ENCODE results near the gene CDK1. TPM values are rescaled to one million over a fixed set of nuclear protein-coding genes. Genes with fewer than 3 reads are reported as not detected.
A peak's percentile ranks its signal among the peaks of the same experiment; 100 is the strongest.

Gene CDK1
- total RNA-seq (0.71 and 1.1 TPM in 2 replicates), polyA plus RNA-seq (0.25 and 0.54 TPM in 2 replicates), polyA minus RNA-seq (0.64 and 0.86 TPM in 2 replicates)
- 2.2 TPM for total RNA-seq (2013)

GRCh38 chr10:60778214-60778970 is at the start of gene CDK1:
Gene CDK1, plus strand, starts transcription at chr10:60778478. Its CDS starts 1,688 bp downstream, at chr10:60780166.
- H3K9me3 ChIP-seq (ENCODE audit: control extremely low read depth in 1 of 3, control insufficient read depth in 2 of 3, insufficient read depth in 1 of 3, low read length in 2 of 3), result no peaks in the 10 kb centered on the region
- WGBS (ENCODE audit: insufficient coverage), result under 1% methylated on average over 58 of the region's 58 CpGs
- CTCF ChIA-PET, result interaction anchor here (0.9 to 1.4 kb wide), 2 partner anchors 9 to 11 kb away, joined by 3 to 4 read pairs; no protein-coding TSS in a partner anchor
- no peaks in the 10 kb centered on the region for H3K27me3 ChIP-seq (replicated peaks in 1 of 4; ENCODE audit: control extremely low read depth in 1 of 4, control insufficient read depth in 3 of 4, insufficient read depth in 4 of 4, low read length in 3 of 4)
- peak; percentile 96 for DNase-seq
- H3K27ac ChIP-seq (ENCODE audit: low read length in 2 of 2), result no peak within 1 kb of the TSS
- H3K36me3 ChIP-seq (replicated peaks in 1 of 2; ENCODE audit: control extremely low read depth in 1 of 2, control insufficient read depth in 1 of 2, extremely low read depth in 1 of 2, insufficient read depth in 2 of 2, low read length in 1 of 2), result no peaks in the 10 kb centered on the region
- peak within 1 kb of the TSS; percentile 93 for H3K4me2 ChIP-seq (replicated peaks; ENCODE audit: low read depth, low read length, poor library complexity, severe bottlenecking)
- ATAC-seq (ENCODE audit: low read depth), result peak; percentile 99
- peak within 1 kb of the TSS; percentile 45 to 77 (median 56) for H3K4me3 ChIP-seq (ENCODE audit: control extremely low read depth in 1 of 5, extremely low read depth in 1 of 5, insufficient read depth in 1 of 5, low read depth in 2 of 5, low read length in 4 of 5)
- Mint-ChIP-seq H3K27ac (peak within 1 kb of the TSS; percentile 75), H3K9me3 (ENCODE audit: insufficient read depth) (no peaks in the 10 kb centered on the region), H3K27me3 (no peaks in the 10 kb centered on the region), H3K4me3 (peak within 1 kb of the TSS; percentile 98), H3K4me1 (peaks cover 13% of the 10 kb centered on the region)
- H3K4me1 ChIP-seq (ENCODE audit: control insufficient read depth in 2 of 2, insufficient read depth in 2 of 2, low read length in 2 of 2), result peaks cover 9% of the 10 kb centered on the region in 2 donors
- H3K9ac ChIP-seq (ENCODE audit: low read length), result peak within 1 kb of the TSS; percentile 79
- H3K79me2 ChIP-seq (ENCODE audit: control insufficient read depth, insufficient read depth, low read length), result peaks cover 6% of the 10 kb centered on the region
- POLR2A ChIA-PET, result no interaction called here
- H4K20me1 ChIP-seq (ENCODE audit: control insufficient read depth, insufficient read depth, low read length, poor library complexity, severe bottlenecking), result no peaks in the 10 kb centered on the region
- no peak for TF ChIP-seq CTCF (IDR thresholded peaks at IDR 0.05)
- TF ChIP-seq EZH2 (IDR thresholded peaks at IDR 0.05; ENCODE audit: borderline replicate concordance, insufficient read depth, low read depth, low read length, poor library complexity, severe bottlenecking), result no peak
- peak within 1 kb of the TSS; percentile 91 for H2AFZ ChIP-seq (ENCODE audit: insufficient read depth, low read depth, low read length, poor library complexity, severe bottlenecking)
- intact Hi-C loops (cut with micrococcal nuclease), result loop anchor here (1.0 to 2.0 kb wide), 5 partner anchors 46 to 872 kb away; partner anchors contain the start of genes CCDC6 and RHOBTB1

GRCh38 chr10:60729106-60729505 is 49.2 kb upstream of the CDK1 start:
- ChIA-PET POLR2A (no interaction called here), CTCF (interaction anchor here (1.2 kb wide), 1 partner anchor 40 kb away, joined by 4 read pairs; no protein-coding TSS in a partner anchor)
- Histone ChIP-seq H3K4me2 (replicated peaks; ENCODE audit: low read depth, low read length, poor library complexity, severe bottlenecking) (no peak overlapping the region), H3K9me3 (ENCODE audit: control extremely low read depth in 1 of 3, control insufficient read depth in 2 of 3, insufficient read depth in 1 of 3, low read length in 2 of 3) (peaks cover 0 to 2% (median 0%) of the 10 kb centered on the region in 3 donors), H3K27me3 (replicated peaks in 1 of 4; ENCODE audit: control extremely low read depth in 1 of 4, control insufficient read depth in 3 of 4, insufficient read depth in 4 of 4, low read length in 3 of 4) (peaks cover 0 to 8% (median 2%) of the 10 kb centered on the region in 4 experiments), H3K4me3 (ENCODE audit: control extremely low read depth in 1 of 5, extremely low read depth in 1 of 5, insufficient read depth in 1 of 5, low read depth in 2 of 5, low read length in 4 of 5) (no peak overlapping the region), H2AFZ (ENCODE audit: insufficient read depth, low read depth, low read length, poor library complexity, severe bottlenecking) (no peak overlapping the region), H3K4me1 (ENCODE audit: control insufficient read depth in 2 of 2, insufficient read depth in 2 of 2, low read length in 2 of 2) (peaks cover 21% of the 10 kb centered on the region in 2 donors), H3K27ac (ENCODE audit: low read length in 2 of 2) (no peak overlapping the region), H3K9ac (ENCODE audit: low read length) (no peak overlapping the region), H3K36me3 (replicated peaks in 1 of 2; ENCODE audit: control extremely low read depth in 1 of 2, control insufficient read depth in 1 of 2, extremely low read depth in 1 of 2, insufficient read depth in 2 of 2, low read length in 1 of 2) (no peaks in the 10 kb centered on the region), H3K79me2 (ENCODE audit: control insufficient read depth, insufficient read depth, low read length) (no peaks in the 10 kb centered on the region), H4K20me1 (ENCODE audit: control insufficient read depth, insufficient read depth, low read length, poor library complexity, severe bottlenecking) (no peaks in the 10 kb centered on the region)
- no peaks in the 10 kb centered on the region for H3K9me3 Mint-ChIP-seq (ENCODE audit: insufficient read depth)
- DNase-seq (peak; percentile 11), ATAC-seq (ENCODE audit: low read depth) (no peak)
- H3K4me3 Mint-ChIP-seq, result no peak overlapping the region
- peak overlapping the region; percentile 12 for H3K27ac Mint-ChIP-seq
- intact Hi-C loops (cut with micrococcal nuclease), result loop anchor here (2.0 kb wide), 1 partner anchor 14 kb away; no protein-coding TSS in a partner anchor
- peaks cover 39% of the 10 kb centered on the region for H3K4me1 Mint-ChIP-seq
- no peak for TF ChIP-seq CTCF (IDR thresholded peaks at IDR 0.05)
- no peak for TF ChIP-seq EZH2 (IDR thresholded peaks at IDR 0.05; ENCODE audit: borderline replicate concordance, insufficient read depth, low read depth, low read length, poor library complexity, severe bottlenecking)
- H3K27me3 Mint-ChIP-seq, result peaks cover 7% of the 10 kb centered on the region

Data from B cell (primary cell).